MCF 10A (cell line): ENCODE data around the gene RAPH1. TPM values are rescaled to one million over a fixed set of nuclear protein-coding genes. Genes with fewer than 3 reads are reported as not detected.
"Not testable (repeated sequence)": the region's sequence is repeated elsewhere in the genome, so short reads cannot be mapped to it uniquely, and the experiment has no call there.

ENCODE experiments used
- BruUV-seq: library from RNA; stranded (reverse); fragments of 400-500 nt; replicated peaks from 2 replicates; lab custom pipeline; 2021; lab: Mats Ljungman, UMichigan
- CTCF ChIA-PET: fragments of 300-600 bp; sonication (Branson Sonifier 250); formaldehyde crosslinking; extraction: SDS; loops from one replicate; lab custom pipeline; 2021; ENCODE audit warnings: antibody characterized with exemption, inconsistent platforms; lab: Yijun Ruan, JAX
- POLR2A ChIA-PET: fragments of 300-600, 350-650 bp; sonication (Branson Sonifier 250); formaldehyde crosslinking; extraction: SDS; loops from one replicate; lab custom pipeline; 2020; ENCODE audit warnings: antibody characterized with exemption, inconsistent platforms; lab: Yijun Ruan, JAX
- DNase-seq: peaks from one replicate; pipeline ENCODE4 v3.0.0-alpha.2; 2018; ENCODE audit not compliant: unreplicated experiment
- H3K27ac Mint-ChIP-seq: one replicate; pipeline ENCODE4 v1.8.0; 2022; ENCODE audit warnings: mild to moderate bottlenecking, low read depth, mixed read lengths; ENCODE audit not compliant: unreplicated experiment
- H3K27me3 Mint-ChIP-seq: one replicate; pipeline ENCODE4 v1.8.0; 2022; ENCODE audit warnings: mixed read lengths; ENCODE audit not compliant: insufficient read depth, unreplicated experiment
- H3K36me3 Mint-ChIP-seq: one replicate; pipeline ENCODE4 v1.8.0; 2022; ENCODE audit warnings: mild to moderate bottlenecking, moderate library complexity, mixed read lengths; ENCODE audit not compliant: insufficient read depth, unreplicated experiment
- H3K4me1 Mint-ChIP-seq: one replicate; pipeline ENCODE4 v1.8.0; 2022; ENCODE audit warnings: mixed read lengths; ENCODE audit not compliant: insufficient read depth, unreplicated experiment
- H3K4me3 Mint-ChIP-seq: one replicate; pipeline ENCODE4 v1.8.0; 2022; ENCODE audit warnings: mild to moderate bottlenecking, moderate library complexity, mixed read lengths; ENCODE audit not compliant: unreplicated experiment
- H3K9me3 Mint-ChIP-seq: one replicate; pipeline ENCODE4 v1.8.0; 2022; ENCODE audit warnings: mixed read lengths; ENCODE audit not compliant: unreplicated experiment
- intact Hi-C: fragments of 100-400 bp; cut with micrococcal nuclease; formaldehyde crosslinking; loops from 2 replicates; pipeline ENCODE4 v1.14.1; 2022
- total RNA-seq: library from RNA; stranded (reverse); gene quantifications from 2 replicates; pipeline ENCODE4 v1.2.3, GENCODE V29; 2022
- TF ChIP-seq, protein P1 (sequence below): fragments of 200-600 bp; IDR thresholded peaks from one replicate; pipeline ENCODE4 v1.8.0; 2022; ENCODE audit warnings: antibody characterized with exemption, mild to moderate bottlenecking; ENCODE audit not compliant: unreplicated experiment

Gene RAPH1
- total RNA-seq, 1 experiment from 2014 or later = 79.8 TPM

DNA sequence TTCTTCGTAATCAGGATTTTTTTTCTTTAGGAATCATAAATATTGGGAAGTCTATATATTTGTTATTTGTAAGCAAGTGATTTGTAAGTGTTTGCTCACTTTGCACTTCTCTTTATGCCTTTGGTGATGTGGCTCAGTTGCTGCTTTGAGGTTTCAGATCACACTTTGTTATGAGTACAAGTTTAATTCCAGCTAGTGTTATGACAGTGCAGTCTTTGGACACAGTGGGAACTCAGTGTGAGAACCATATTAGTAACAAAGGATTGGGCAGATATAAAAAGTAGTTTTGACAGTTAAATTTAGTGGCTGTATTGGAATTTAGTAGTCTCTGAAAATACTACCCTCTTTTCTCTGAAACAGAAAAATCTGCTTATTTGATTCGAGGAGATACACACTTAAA, 139.2 kb downstream of the RAPH1 start:
- ChIA-PET CTCF (no interaction called here), POLR2A (interaction anchor here (1.1 kb wide), 1 partner anchor 157 kb away, joined by 3 read pairs; the partner anchor contains the start of gene CYP20A1)
- H3K4me1 Mint-ChIP-seq = no peaks in the 10 kb centered on the region
- no peaks in the 10 kb centered on the region for H3K9me3 Mint-ChIP-seq
- BruUV-seq = no TSS peak
- no peak for DNase-seq
- TF ChIP-seq, protein P1, sequence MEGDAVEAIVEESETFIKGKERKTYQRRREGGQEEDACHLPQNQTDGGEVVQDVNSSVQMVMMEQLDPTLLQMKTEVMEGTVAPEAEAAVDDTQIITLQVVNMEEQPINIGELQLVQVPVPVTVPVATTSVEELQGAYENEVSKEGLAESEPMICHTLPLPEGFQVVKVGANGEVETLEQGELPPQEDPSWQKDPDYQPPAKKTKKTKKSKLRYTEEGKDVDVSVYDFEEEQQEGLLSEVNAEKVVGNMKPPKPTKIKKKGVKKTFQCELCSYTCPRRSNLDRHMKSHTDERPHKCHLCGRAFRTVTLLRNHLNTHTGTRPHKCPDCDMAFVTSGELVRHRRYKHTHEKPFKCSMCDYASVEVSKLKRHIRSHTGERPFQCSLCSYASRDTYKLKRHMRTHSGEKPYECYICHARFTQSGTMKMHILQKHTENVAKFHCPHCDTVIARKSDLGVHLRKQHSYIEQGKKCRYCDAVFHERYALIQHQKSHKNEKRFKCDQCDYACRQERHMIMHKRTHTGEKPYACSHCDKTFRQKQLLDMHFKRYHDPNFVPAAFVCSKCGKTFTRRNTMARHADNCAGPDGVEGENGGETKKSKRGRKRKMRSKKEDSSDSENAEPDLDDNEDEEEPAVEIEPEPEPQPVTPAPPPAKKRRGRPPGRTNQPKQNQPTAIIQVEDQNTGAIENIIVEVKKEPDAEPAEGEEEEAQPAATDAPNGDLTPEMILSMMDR = no peak
- no peaks in the 10 kb centered on the region for H3K27me3 Mint-ChIP-seq
- no peak overlapping the region for H3K27ac Mint-ChIP-seq
- H3K4me3 Mint-ChIP-seq = no peak overlapping the region
- intact Hi-C loops = no loop called here
- peaks cover 14% of the 10 kb centered on the region for H3K36me3 Mint-ChIP-seq

DNA sequence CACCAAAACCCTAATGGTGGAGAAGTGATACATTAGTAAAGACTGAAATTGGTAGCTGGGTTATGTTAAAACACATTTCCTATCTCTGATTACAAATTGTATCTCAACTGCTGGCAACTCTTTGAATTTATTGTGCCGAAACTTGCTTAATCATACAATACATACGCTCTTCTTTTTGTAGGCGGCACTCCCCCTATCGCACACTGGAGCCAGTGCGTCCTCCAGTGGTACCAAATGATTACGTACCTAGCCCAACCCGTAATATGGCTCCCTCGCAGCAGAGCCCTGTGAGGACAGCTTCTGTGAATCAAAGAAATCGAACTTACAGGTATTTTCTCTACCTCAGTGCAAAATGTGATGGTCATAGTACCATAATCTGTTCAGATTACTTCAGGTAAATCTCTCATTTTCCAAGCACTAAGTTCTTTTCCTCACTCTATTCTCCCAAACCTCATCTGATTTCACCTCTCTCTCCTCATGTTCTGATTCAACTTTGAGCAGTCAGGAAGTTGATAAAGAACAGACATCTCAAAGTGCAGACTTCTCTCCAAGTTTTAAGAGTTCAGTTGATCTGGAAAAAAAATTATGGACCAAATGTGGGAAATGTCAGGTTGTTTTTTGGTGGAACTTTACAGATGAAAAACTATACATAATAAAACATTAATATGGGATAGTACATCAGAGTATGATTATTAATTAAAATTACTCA, 140.4 kb downstream of the RAPH1 start:
- TF ChIP-seq, protein P1 = no peak
- H3K27me3 Mint-ChIP-seq = no peaks in the 10 kb centered on the region
- CTCF ChIA-PET = interaction anchor here (0.7 kb wide), 2 partner anchors 18 to 149 kb away, joined by 3 to 4 read pairs; no protein-coding TSS in a partner anchor
- no TSS peak for BruUV-seq
- H3K4me1 Mint-ChIP-seq = no peaks in the 10 kb centered on the region
- no peaks in the 10 kb centered on the region for H3K9me3 Mint-ChIP-seq
- intact Hi-C loops = no loop called here
- peaks cover 20% of the 10 kb centered on the region for H3K36me3 Mint-ChIP-seq
- no peak overlapping the region for H3K4me3 Mint-ChIP-seq
- DNase-seq = no peak
- H3K27ac Mint-ChIP-seq = no peak overlapping the region
- POLR2A ChIA-PET = interaction anchor here (1.1 kb wide), 1 partner anchor 156 kb away, joined by 3 read pairs; the partner anchor contains the start of gene CYP20A1

DNA sequence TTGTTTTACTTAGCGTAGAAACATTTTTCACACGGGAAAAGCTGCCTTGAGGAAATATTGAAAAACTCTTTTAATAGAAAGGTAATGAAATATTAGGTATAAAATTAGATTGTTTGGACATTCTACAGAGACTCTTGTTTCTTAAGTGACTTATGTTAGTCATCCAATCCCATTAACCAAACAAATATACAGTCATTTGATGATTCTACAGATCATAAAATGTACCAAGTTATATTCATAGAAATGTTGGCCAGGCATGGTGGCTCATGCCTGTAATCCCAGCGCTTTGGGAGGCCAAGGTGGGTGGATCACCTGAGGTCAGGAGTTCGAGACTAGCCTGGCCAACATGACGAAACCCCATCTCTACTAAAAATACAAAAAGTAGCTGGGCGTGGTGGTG, 146.9 kb downstream of the RAPH1 start:
- BruUV-seq, CTCF ChIA-PET, H3K27me3 Mint-ChIP-seq, H3K9me3 Mint-ChIP-seq, DNase-seq, H3K4me1 Mint-ChIP-seq, intact Hi-C loops, POLR2A ChIA-PET, H3K4me3 Mint-ChIP-seq: not testable (repeated sequence)
- Mint-ChIP-seq H3K36me3 (peaks cover 24% of the 10 kb centered on the region), H3K27ac (peak overlapping the region; percentile 46)

DNA sequence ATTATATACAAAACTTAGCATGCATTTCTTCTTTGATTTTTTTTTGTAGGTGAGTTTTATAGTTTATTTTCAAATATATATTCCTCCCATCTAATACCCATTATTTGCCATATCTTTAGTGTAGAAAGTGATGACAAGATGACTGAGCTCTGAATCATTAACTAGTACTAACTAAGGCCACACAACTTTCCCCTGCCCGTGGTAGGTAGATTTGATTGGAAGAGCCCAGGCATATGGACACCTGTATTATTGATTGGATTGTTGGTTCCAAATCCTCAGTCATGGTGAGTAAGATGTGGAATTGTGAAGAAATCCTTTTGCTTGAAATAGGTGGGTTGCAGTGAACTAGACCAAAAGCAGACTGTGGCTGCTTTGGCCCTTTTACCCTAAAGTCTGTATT, 152.1 kb downstream of the RAPH1 start:
- POLR2A ChIA-PET = interaction anchor here (1.1 kb wide), 1 partner anchor 9 kb away, joined by 4 read pairs; no protein-coding TSS in a partner anchor
- H3K4me3 Mint-ChIP-seq = no peak overlapping the region
- no peak for DNase-seq
- CTCF ChIA-PET = no interaction called here
- BruUV-seq = no TSS peak
- H3K27ac Mint-ChIP-seq = no peak overlapping the region
- TF ChIP-seq, protein P1 = no peak
- intact Hi-C loops = no loop called here
- H3K27me3 Mint-ChIP-seq = no peaks in the 10 kb centered on the region
- H3K36me3 Mint-ChIP-seq = peaks cover 10% of the 10 kb centered on the region
- H3K4me1 Mint-ChIP-seq = no peaks in the 10 kb centered on the region
- no peaks in the 10 kb centered on the region for H3K9me3 Mint-ChIP-seq
